ENCODE measurements around the gene USP26. TPM values are rescaled to one million over a fixed set of nuclear protein-coding genes. Genes with fewer than 3 reads are reported as not detected.
"Not testable (repeated sequence)": the region's sequence is repeated elsewhere in the genome, so short reads cannot be mapped to it uniquely, and the experiment has no call there.

The USP26 gene
- total RNA-seq: not detected
- long read RNA-seq: 0 reads

GRCh38 chrX:133097031-133097430, at the start of gene USP26:
Gene USP26, minus strand, starts transcription at chrX:133097109. Its CDS starts 68,889 bp downstream, at chrX:133028220.
- intact Hi-C loops (cut with micrococcal nuclease): no loop called here
- no peak for DNase-seq
- no peak for ATAC-seq

DNA sequence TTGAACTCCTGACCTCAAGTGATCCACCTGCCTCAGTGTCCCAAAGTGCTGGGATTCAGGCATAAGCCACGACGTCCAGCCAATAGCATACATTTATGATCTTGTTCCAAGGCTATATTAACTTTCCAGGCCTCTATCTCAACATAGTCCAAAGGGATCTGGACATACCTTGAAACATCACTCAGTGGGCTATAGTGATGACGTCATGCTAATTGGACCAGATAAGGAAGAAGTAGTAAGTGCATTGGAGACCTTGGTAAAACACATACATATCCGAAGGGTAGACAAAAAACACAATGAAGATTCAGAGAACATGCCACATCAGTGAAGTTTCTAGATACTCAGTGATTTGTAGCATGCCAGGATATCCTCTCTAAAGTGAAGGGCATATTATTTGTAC, 37.4 kb upstream of the USP26 start:
- ATAC-seq (no peak), DNase-seq (no peak)
- intact Hi-C loops (cut with micrococcal nuclease): no loop called here

DNA sequence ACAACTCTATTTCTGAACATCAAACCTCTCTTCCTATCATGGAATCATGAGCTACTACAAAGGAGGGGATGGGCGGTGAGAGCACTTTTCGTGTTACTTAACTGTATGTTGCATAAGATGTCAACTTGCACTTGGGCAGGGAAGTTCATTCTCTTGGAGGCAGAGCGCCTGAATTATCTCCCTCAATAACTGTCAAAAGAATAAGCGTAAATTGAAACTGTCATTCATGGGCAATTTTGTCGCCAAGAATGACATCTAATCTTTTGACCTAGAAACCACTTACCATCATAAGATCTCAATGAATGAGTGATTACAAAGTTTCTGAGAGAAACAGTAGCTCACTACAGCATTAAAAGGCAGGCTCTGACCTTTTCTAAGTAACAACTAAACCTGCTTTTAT, 23.5 kb upstream of the USP26 start:
- intact Hi-C loops (cut with micrococcal nuclease): no loop called here
- ATAC-seq: no peak
- no peak for DNase-seq

DNA sequence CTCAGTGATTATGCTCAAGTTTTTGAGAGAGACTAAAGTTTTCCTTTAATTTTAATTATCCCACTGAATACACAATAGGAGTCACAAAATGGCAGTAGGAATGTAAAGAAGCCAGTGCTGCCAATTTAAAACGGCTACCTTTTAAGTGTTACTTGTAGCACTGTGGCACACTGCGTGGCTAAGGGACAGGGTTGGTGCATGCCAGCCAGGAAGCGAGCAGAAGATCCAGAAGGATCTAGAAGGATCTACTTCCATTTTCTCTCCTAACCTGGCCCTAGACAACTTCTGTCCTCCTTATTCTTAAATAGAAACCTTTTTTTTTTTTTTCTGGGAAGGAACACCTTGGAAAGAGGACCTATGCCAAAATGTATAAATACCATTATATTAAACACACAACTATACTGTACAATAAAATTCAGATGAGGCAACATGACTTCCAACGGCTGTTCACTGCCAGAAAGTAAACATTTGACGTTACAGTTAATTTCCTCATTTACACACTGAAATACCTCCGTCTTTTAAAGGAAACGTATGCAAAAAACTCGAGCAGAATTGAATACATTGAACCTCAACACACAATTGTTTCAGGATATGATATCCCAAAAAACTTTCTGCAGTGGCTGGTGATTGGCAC, 2.7 kb downstream of the USP26 start:
- ATAC-seq: no peak
- DNase-seq: no peak
- intact Hi-C loops (cut with micrococcal nuclease): no loop called here

- intact Hi-C loops (cut with micrococcal nuclease): no loop called here
- DNase-seq (no peak), ATAC-seq (no peak)
Observed at GRCh38 chrX:133090236-133090809, 6.6 kb downstream of the USP26 start.

DNA sequence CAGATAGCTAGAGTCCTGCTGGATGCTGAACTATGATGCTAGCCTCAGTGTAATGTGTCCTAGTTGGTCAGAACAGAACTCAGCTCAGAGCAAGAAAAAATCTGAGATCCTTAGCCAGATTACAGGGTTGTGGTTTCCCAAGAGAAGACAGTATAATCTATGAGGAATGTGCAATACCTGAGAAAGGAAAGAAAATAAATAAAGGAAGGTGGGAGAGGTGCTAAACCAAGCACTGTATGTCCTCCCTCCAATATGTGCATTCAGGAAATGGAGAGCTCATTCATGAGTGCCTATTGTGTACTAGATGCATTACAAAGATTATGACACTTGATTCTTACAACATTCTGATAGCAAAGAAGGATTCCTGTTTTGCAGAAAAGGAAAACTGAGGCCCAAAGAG, 7.5 kb downstream of the USP26 start:
- intact Hi-C loops (cut with micrococcal nuclease): no loop called here
- DNase-seq (no peak), ATAC-seq (no peak)

GRCh38 chrX:133085785-133086184, 11.1 kb downstream of the USP26 start:
- ATAC-seq: no peak
- no peak for DNase-seq
- intact Hi-C loops (cut with micrococcal nuclease): no loop called here

- ATAC-seq; intact Hi-C loops (cut with micrococcal nuclease); DNase-seq: not testable (repeated sequence)
Observed at GRCh38 chrX:133085056-133085455, 11.9 kb downstream of the USP26 start.

GRCh38 chrX:133083899-133084298, 13.0 kb downstream of the USP26 start:
- ATAC-seq (no peak), DNase-seq (no peak)
- intact Hi-C loops (cut with micrococcal nuclease): no loop called here

- intact Hi-C loops (cut with micrococcal nuclease): no loop called here
- DNase-seq (no peak), ATAC-seq (no peak)
Observed at GRCh38 chrX:133081990-133082389, 14.9 kb downstream of the USP26 start.

DNA sequence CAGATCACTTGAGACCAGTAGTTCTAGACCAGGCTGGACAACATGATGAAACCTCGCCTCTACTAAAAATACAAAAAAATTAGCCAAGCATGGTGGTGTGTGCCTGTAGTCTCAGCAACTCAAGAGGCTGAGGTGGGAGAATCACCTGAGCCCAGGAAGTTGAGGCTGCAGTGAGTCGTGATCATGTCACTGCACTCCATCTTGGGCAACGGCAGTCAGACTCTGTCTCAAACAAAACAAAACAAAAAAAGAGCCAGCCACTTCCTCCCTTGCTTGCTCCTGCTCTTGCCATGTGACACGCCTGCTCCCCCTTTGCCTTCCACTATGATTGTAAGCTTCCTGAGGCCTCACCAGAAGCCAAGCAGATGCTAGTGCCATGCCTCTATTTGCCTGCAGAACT, 19.1 kb downstream of the USP26 start:
- DNase-seq; intact Hi-C loops (cut with micrococcal nuclease); ATAC-seq: not testable (repeated sequence)

DNA sequence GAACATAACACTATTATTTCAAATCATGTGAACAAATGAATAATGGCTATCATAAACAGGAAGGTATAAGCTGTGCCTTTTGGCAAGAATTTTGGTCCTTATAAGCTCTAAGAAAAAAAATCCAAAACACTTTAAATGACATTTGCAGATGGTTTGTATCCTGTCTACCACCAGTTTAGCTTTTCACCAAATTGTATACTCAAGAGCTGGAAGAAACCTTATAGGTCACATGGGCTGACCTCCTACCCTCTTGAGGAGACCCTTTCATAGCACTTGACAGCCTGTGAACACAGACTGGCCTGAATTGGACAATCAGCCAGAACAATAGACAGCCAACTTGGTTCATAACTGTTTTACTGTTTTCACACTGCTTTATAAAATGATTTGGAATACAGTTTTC, 24.3 kb downstream of the USP26 start:
- ATAC-seq (no peak), DNase-seq (no peak)
- intact Hi-C loops (cut with micrococcal nuclease): no loop called here

DNA sequence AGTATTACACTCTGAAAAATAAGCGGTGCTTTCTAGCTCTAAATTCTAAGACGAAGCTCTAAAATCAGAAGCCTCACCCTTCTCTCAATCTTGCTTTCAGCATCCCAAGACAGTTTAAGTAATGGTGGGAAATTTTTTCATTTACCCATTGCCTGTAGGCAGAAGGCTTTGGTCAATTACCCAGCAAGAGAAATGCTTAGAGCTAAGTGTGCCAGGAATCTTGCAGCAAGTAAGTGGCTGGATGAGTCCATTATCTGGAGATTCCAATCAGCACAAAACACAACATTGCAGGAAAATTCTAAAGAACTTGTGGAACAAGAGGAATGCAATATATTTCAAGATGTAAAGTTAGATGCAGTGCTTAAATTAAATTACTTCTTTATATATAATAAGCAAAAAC, 28.4 kb downstream of the USP26 start:
- intact Hi-C loops (cut with micrococcal nuclease): no loop called here
- DNase-seq (no peak), ATAC-seq (no peak)

DNA sequence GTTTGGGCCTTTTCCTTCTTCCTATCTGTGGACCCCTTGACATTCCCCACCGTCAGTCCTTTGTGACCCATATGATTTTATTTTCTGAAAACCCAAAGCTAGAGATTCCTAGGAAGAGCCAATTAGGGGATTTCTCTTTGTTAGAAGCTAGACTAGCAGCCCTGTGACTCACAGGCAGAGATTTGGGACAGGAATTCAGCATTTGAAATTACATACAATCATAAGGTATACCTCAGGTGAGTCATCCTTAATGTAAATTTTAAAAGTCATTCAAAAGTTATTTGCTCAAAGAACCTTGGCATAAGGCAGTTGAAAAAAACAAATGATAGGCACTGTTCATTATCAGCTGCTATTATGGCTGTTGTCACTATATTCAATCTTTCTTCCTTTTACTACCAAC, 40.6 kb downstream of the USP26 start:
- intact Hi-C loops (cut with micrococcal nuclease): no loop called here
- no peak for DNase-seq
- ATAC-seq: no peak

- no peak for ATAC-seq
- intact Hi-C loops (cut with micrococcal nuclease): no loop called here
Observed at GRCh38 chrX:133054761-133055405, 42.0 kb downstream of the USP26 start.

DNA sequence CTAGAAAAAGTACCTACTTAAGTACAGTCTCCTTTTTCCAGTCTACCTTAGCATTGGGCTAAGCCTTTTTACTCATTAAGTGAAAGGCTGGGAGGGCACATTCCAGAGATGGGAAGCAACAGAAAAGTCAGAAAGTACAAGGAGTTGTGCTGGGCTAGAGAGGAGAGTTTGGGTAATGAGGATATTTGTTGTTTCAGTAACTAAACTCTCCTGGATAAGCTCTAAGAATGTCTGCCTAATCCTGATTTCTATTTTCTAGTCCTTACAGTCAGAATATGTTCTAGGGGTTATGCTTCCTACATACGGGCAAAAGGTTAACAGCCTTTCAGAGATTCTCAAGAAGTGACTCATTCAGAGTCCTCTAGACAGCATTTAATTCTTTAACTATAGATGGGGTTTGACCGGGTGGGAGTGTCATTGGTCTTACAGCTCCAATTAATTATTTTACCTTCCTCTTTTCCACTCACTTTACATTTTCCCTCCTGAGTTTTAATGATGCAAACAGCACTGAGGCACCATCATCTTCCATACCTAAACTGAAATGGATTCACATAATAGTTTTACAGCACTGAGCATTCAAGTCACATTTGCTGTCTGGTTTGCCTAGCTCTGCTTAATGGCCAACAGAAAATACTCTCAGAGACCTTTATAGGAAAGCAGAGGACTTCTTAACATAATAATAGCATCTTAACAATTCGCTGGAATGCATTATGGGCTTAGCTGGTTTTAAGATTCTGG, 42.9 kb downstream of the USP26 start:
- DNase-seq: no peak
- intact Hi-C loops (cut with micrococcal nuclease): no loop called here
- ATAC-seq: no peak

More at GRCh38 chrX:133054761-133055405, 42.0 kb downstream of the USP26 start:
- no peak for DNase-seq

DNA sequence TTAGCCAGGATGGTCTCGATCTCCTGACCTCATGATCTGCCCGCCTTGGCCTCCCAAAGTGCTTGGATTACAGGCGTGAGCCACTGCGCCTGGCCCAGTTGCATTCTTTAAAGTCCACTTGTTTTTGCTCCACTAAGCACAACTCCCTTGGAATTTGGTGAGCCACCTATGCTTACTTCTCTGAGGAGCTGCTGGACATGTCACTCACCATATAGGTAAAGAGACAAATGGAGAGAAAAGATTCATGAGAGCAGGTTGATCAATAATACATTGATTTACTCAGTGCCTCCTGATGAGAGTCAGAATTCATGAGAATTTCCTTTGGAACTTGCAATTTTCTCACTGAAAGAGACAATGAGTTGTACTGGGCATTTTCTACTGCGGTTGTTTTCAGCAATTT, 48.2 kb downstream of the USP26 start:
- no peak for ATAC-seq
- no peak for DNase-seq
- intact Hi-C loops (cut with micrococcal nuclease): no loop called here

- no peak for ATAC-seq
- intact Hi-C loops (cut with micrococcal nuclease): no loop called here
- DNase-seq: no peak
Observed at GRCh38 chrX:133046601-133047000, 50.3 kb downstream of the USP26 start.

- intact Hi-C loops (cut with micrococcal nuclease): no loop called here
- DNase-seq (no peak), ATAC-seq (no peak)
Observed at GRCh38 chrX:133045986-133046385, 50.9 kb downstream of the USP26 start.

DNA sequence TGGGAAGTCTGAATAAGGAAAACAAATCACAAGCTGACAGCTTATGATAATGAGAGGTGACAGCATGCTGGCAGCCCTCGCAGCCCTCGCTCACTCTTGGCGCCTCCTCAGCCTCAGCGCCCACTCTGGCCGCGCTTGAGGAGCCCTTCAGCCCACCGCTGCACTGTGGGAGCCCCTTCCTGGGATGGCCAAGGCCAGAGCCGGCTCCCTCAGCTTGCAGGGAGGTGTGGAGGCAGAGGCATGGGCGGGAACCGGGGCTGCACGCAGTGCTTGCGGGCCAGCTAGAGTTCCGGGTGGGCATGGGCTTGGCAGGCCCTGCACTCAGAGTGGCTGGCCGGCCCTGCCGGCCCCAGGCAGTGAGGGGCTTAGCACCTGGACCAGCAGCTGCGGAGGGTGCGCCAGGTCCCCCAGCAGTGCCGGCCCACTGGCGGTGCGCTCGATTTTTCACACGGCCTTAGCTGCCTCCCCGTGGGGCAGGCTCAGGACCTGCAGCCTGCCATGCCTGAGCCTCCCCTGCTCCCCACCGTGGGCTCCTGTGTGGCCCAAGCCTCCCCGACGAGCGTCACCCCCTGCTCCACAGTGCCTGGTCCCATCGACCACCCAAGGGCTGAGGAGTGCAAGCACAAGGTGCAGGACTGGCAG, 52.6 kb downstream of the USP26 start:
- DNase-seq; intact Hi-C loops (cut with micrococcal nuclease); ATAC-seq: not testable (repeated sequence)
